ENCODE results near the gene TMEM51.
A peak's percentile ranks its signal among the peaks of the same experiment; 100 is the strongest.

The TMEM51 gene

DNA sequence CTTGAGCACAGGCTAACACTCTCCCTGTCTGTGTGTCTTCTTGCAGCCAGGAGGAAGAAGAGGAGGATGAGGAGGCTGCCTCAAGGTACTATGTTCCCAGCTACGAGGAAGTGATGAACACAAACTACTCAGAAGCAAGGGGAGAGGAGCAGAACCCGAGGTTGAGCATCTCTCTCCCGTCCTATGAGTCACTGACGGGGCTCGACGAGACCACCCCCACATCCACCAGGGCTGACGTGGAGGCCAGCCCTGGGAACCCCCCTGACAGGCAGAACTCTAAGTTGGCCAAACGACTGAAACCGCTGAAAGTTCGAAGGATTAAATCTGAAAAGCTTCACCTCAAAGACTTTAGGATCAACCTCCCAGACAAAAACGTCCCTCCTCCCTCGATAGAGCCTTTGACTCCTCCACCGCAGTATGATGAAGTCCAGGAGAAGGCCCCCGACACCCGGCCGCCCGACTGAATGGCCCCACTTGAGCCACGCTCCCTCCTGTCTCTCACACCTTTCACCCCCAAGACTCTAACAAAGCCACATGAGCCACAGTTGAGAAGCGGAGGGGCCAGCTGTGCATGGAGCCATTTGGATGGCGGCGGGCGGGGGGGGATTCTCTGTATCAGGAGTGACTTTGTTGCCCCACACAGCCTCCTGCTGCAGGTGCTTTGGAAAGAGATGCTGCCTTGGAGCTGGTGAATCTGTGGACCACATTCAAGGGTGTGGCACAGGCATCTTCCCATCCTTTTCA, 65.9 kb downstream of the TMEM51 start:
- DNase-seq: no peak

DNA sequence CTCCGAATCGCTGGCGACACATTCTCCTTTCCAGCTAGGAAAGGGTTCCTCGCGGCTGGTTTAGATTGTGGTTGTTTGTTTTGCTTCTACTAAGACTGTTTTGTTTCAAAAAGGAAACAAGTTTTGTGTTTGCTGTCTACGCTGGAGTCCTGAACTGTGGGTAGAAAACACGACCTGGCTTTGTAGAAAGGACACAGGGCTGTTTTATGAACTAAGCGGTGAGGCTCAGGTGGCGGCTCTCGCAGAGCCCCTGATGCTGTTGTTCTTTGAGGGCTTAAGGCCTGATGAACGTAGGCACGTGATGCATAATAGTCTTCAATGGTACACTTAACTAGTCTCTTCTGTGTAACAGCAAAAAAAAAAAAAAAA, 66.5 kb downstream of the TMEM51 start:
- DNase-seq: no peak

DNA sequence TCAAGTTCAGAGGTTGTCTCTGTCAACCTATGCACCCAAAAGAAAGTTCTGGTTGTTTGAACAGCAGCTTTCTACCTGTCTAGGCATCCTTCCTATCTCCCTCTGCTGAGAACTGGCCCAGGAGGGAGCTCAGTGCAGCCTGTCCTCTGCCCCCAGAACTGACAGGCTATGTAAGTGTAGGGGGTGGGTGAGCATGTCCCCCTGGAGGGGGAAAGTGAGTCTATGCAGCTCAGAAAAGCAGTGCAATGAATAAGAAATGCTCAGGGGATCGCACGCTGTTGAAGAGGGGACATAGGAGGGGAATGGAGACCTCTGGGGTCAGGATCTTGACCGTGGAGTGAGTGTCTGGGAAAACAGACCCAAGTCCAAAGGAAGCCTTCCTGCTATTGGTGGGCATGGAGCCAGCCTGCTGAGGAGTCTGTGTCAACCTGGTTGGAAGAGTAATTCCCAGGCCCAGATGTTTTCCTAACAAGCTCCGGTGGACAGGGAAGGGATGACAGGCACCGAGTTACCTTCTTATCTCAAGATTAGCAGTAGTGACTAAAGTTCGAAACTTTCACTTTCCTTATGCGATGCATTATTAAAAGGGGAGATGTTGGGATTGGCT, 67.4 kb downstream of the TMEM51 start:
- no peak for DNase-seq

- DNase-seq: no peak
These were observed 69.2 kb downstream of the TMEM51 start for GRCh38 chr1:15222653-15223303.

- no peak for DNase-seq
These were observed 70.8 kb downstream of the TMEM51 start for GRCh38 chr1:15224259-15224869.

- DNase-seq: no peak
These were observed 71.4 kb downstream of the TMEM51 start for GRCh38 chr1:15224974-15225373.

- DNase-seq: no peak
These were observed 71.9 kb downstream of the TMEM51 start for GRCh38 chr1:15225461-15225860.

DNA sequence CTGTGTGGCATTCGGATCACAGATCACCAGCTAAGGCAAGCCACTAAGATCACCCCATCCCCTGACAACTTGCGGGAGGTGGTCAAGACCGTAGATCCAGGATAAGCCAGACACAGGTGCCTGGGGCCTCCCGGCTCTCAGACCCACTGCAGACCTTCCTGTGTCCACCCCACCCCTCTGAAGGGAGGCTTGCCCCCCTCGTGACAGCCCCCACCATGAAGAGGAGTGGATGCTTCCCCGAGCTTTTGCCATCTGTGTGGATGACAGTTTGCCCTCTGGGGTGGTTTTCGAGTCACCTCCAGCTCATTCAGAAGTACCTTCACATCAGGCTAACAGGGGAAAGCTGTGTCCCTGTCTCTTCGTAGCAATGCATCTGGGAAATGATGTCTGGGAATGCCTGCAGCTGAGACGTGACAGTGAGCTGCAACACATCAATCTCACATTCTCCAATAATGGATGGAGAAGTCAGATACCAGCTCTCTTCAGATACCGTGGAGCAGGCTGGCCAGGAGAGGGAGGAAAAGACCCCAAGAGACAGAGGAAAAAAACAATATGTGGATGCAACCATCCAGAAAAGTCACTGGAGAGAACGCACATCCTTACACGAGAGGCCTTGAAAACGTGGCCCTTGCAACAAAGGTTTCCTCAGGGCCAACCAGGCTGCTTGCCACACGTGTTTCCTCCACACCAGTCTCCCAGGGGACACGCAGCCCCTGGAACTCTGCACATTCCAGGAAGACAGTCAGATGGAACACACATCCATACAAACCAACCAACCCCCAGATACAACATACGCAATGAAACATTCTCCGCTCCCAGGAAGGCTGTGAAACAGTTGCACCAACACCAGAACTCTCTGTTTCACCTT, 73.1 kb downstream of the TMEM51 start:
- DNase-seq: no peak

- DNase-seq: no peak
These were observed 76.2 kb downstream of the TMEM51 start for GRCh38 chr1:15229707-15230131.

DNA sequence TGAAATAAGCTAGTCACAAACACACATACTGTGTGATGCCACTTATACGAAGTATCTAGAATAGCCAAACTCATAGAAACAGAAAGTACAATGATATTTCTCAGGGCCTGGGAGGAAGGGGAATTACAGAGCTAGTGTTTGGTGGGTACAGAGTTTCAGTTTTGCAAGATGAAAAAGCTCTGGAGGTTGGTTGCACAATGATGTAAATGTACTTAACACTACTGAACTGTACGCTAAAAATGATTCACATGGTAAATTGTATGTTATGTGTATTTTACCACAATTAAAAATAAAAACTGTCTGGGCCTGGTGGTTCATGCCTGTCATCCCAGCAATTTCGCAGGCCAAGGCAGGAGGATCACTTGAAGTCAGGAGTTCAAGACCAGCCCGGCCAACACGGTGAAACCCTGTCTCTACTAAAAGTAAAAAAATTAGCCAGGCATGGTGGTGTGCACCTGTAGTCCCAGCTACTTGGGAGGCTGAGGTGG, 78.2 kb downstream of the TMEM51 start:
- no peak for DNase-seq

DNA sequence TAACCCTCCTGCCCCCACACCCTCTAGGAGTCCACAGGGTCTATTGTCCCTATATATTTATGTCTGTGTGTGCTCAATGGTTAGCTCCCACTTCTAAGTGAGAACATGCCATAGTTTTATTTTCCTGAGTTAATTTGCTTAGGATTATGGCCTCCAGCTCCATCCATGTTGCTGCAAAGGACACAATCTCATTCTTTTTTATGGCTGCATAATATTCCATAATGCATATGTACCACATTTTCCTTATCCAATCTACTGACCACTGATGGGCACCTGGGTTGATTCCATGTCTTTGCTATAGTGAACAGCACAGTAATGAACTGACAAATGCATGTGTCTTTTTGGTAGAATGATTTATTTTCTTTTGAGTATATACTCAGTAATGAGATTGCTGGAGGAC, 80.1 kb downstream of the TMEM51 start:
- no peak for DNase-seq

DNA sequence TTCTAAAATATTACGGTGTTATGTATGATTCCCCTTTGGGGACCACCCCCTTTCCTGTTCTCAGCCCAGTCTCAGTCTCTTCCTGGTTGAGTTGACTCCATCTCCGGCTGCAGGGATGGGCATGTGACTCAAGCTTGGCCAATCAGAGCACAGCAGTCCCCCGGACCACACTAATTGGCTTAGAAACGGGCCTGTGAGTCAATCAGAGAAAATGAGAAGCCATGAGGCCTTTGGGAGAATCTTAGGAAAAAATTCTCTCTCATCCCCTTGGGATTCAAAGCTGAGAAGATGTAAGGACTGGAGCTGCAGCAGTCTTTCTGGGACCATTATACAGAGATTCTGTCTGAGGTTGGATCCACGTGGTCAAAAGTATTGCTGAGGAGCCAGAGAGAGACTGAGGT, 82.8 kb downstream of the TMEM51 start:
- DNase-seq: no peak

GRCh38 chr1:15236746-15237145, 83.2 kb downstream of the TMEM51 start:
- DNase-seq: no peak

DNA sequence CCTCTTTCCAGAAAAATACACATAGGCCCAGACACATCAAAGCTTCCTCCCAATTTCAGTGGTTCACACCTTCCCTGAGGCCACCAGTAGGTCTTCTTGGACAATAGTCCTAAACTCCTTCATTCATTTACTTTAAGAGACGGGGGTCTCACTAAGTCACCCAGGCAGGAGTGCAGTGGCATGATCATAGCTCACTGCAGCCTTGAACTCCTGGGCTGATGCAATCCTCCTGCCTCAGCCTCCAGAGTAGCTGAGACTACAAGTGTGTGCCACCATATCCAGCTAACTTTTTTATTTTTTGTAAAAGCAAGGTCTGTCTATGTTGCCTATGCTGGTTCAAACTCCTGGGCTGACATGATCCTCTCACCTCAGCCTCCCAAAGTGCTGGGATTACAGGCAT, 85.2 kb downstream of the TMEM51 start:
- DNase-seq: no peak

DNA sequence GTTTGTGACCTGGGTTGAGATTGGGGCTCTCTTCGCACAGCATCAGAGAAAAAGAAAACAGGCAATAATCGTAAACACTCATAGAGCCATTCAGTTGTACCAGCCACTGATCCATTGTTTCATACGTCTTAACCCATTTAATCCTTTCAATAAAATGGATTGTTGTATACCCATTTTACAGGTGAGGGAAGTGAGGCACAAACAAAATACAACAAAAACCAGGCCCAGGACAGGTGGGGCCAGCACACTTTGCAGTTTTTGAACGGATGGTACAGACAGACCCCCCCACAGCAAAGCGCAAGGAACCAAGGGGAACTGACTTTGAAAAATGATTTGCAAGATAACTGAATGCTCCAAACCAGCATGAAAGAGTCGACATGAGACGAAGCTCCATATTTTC, 89.2 kb downstream of the TMEM51 start:
- no peak for DNase-seq

GRCh38 chr1:15243275-15244043, 89.9 kb downstream of the TMEM51 start:
- DNase-seq: no peak

DNA sequence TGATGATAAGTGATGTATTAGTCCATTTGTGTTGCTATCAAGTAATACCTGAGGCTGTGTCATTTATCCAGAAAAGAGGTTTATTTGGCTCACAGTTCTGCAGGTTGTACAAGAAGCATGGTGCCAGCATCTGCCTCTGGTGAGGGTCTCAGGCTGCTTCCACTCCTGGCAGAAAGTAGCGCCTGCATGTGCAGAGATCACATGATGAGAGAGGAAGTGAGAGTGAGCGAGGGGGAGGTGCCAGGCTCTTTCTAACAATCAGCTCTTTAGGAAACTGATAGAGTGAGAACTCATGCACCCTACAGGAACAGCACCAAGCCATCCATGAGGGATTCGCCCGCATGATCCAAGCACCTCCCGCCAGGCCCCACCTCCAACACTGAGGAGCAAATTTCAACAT, 91.3 kb downstream of the TMEM51 start:
- no peak for DNase-seq

GRCh38 chr1:15245593-15246360, 92.2 kb downstream of the TMEM51 start:
- DNase-seq: no peak

GRCh38 chr1:15246960-15247614, 93.5 kb downstream of the TMEM51 start, which contains the start of gene FHAD1:
FHAD1 (plus strand) TSS chr1:15247223; CDS start chr1:15251785, 4,562 bp downstream.
- DNase-seq: peak; percentile 26

- DNase-seq: no peak
These were observed 94.7 kb downstream of the TMEM51 start for GRCh38 chr1:15248216-15248615.
